ENCODE results near the gene SKAP1. TPM values are rescaled to one million over a fixed set of nuclear protein-coding genes. Genes with fewer than 3 reads are reported as not detected.

The SKAP1 gene
- total and polyA plus RNA-seq, 2 experiments from 2014 or later = 0.27 TPM; not detected in 1

DNA sequence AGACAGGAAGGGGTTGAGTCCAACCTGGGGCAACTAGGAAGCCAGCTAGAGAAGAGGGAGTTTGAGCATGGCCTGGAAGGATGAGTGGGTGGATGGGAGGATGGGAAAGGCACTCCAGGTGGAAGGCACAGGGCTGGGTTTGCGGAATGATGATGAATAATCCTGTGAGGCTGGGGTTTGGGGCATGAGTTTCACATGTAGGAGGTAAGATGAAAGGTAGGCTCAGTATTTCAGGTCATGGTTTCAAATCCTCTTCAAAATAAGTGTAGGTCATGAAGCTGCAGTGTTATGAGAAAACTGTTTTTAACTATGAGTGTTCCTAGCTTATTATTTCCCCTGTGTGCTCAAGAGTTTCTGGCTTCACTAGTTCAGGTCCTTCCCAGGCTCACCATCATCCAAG lies 130.3 kb downstream of the SKAP1 start:
- Mint-ChIP-seq H3K27ac (no peak overlapping the region), H3K9me3 (no peaks in the 10 kb centered on the region), H3K36me3 (ENCODE audit: low read depth) (no peaks in the 10 kb centered on the region), H3K4me1 (peaks cover 5% of the 10 kb centered on the region; the same call in 2 of the 3 replicates), H3K4me3 (no peak overlapping the region), H3K27me3 (ENCODE audit: insufficient read depth, low read depth, poor library complexity) (no peaks in the 10 kb centered on the region)
- H3K36me3 ChIP-seq (ENCODE audit: insufficient read depth) = no peaks in the 10 kb centered on the region
- DNase-seq (ENCODE audit: low spot score) (no peak), ATAC-seq (no peak)
- no peaks in the 10 kb centered on the region for H4K20me1 ChIP-seq (replicated peaks; ENCODE audit: insufficient read depth)
- no peak overlapping the region for H3K27ac ChIP-seq (ENCODE audit: low read depth)
- H3K79me2 ChIP-seq (replicated peaks; ENCODE audit: insufficient read depth) = no peaks in the 10 kb centered on the region
- TF ChIP-seq, protein P1, sequence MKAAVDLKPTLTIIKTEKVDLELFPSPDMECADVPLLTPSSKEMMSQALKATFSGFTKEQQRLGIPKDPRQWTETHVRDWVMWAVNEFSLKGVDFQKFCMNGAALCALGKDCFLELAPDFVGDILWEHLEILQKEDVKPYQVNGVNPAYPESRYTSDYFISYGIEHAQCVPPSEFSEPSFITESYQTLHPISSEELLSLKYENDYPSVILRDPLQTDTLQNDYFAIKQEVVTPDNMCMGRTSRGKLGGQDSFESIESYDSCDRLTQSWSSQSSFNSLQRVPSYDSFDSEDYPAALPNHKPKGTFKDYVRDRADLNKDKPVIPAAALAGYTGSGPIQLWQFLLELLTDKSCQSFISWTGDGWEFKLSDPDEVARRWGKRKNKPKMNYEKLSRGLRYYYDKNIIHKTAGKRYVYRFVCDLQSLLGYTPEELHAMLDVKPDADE (IDR thresholded peaks at IDR 0.05) = no peak
- no peak for TF ChIP-seq JUNB (IDR thresholded peaks at IDR 0.05; ENCODE audit: unreplicated experiment)
- TF ChIP-seq, protein P2, sequence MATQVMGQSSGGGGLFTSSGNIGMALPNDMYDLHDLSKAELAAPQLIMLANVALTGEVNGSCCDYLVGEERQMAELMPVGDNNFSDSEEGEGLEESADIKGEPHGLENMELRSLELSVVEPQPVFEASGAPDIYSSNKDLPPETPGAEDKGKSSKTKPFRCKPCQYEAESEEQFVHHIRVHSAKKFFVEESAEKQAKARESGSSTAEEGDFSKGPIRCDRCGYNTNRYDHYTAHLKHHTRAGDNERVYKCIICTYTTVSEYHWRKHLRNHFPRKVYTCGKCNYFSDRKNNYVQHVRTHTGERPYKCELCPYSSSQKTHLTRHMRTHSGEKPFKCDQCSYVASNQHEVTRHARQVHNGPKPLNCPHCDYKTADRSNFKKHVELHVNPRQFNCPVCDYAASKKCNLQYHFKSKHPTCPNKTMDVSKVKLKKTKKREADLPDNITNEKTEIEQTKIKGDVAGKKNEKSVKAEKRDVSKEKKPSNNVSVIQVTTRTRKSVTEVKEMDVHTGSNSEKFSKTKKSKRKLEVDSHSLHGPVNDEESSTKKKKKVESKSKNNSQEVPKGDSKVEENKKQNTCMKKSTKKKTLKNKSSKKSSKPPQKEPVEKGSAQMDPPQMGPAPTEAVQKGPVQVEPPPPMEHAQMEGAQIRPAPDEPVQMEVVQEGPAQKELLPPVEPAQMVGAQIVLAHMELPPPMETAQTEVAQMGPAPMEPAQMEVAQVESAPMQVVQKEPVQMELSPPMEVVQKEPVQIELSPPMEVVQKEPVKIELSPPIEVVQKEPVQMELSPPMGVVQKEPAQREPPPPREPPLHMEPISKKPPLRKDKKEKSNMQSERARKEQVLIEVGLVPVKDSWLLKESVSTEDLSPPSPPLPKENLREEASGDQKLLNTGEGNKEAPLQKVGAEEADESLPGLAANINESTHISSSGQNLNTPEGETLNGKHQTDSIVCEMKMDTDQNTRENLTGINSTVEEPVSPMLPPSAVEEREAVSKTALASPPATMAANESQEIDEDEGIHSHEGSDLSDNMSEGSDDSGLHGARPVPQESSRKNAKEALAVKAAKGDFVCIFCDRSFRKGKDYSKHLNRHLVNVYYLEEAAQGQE (IDR thresholded peaks at IDR 0.05; ENCODE audit: unreplicated experiment) = no peak
- no peak for TF ChIP-seq NANOG (IDR thresholded peaks at IDR 0.05; ENCODE audit: borderline replicate concordance)
- TF ChIP-seq STAT1 (IDR thresholded peaks at IDR 0.05; ENCODE audit: unreplicated experiment) = no peak
- TF ChIP-seq EZH2phosphoT487 (IDR thresholded peaks at IDR 0.05; ENCODE audit: unreplicated experiment) = no peak
- no peak for TF ChIP-seq ZNF331 (CRISPR knock-in tag; IDR thresholded peaks at IDR 0.05; ENCODE audit: low read depth)
- no peak for TF ChIP-seq EZH2 (IDR thresholded peaks at IDR 0.05; ENCODE audit: low read depth, unreplicated experiment)
- TF ChIP-seq, protein P3, sequence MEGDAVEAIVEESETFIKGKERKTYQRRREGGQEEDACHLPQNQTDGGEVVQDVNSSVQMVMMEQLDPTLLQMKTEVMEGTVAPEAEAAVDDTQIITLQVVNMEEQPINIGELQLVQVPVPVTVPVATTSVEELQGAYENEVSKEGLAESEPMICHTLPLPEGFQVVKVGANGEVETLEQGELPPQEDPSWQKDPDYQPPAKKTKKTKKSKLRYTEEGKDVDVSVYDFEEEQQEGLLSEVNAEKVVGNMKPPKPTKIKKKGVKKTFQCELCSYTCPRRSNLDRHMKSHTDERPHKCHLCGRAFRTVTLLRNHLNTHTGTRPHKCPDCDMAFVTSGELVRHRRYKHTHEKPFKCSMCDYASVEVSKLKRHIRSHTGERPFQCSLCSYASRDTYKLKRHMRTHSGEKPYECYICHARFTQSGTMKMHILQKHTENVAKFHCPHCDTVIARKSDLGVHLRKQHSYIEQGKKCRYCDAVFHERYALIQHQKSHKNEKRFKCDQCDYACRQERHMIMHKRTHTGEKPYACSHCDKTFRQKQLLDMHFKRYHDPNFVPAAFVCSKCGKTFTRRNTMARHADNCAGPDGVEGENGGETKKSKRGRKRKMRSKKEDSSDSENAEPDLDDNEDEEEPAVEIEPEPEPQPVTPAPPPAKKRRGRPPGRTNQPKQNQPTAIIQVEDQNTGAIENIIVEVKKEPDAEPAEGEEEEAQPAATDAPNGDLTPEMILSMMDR (conservative IDR thresholded peaks at IDR 0.05; ENCODE audit: low read depth in 2 of 2) = no peak
- no peaks in the 10 kb centered on the region for H3K9me2 ChIP-seq (ENCODE audit: insufficient read depth)
- H3K4me2 ChIP-seq = no peak overlapping the region
- peaks cover 6% of the 10 kb centered on the region; the same call in 1 of the 2 replicates for H3K4me1 ChIP-seq (ENCODE audit: insufficient read depth)
- H3F3A ChIP-seq (replicated peaks; ENCODE audit: low read depth) = no peaks in the 10 kb centered on the region
- no peak overlapping the region for H3K4me3 ChIP-seq
- H3K27me3 ChIP-seq (ENCODE audit: insufficient read depth) = no peaks in the 10 kb centered on the region
- no peak overlapping the region for H2AFZ ChIP-seq

DNA sequence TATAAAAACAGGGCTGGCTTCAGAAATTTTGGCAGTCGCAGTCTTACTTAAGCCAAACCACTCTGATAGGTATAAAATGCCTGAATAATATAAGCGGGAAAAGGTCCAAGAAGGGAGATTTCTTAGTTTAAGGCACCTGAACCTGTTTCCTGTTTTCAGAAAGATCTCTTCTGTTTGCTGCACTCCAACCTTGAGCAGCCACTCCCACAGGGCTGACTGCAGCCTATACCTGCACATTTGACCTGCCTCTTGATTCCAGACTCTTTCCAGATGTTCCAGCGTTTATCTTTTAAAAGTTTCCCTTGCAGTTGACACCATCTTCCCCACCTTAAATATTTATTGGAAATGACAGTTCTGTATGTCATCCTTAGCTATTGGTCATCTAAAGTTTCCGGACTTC lies 132.2 kb downstream of the SKAP1 start:
- no peaks in the 10 kb centered on the region for H3K27me3 ChIP-seq (ENCODE audit: insufficient read depth)
- TF ChIP-seq, protein P2 (IDR thresholded peaks at IDR 0.05; ENCODE audit: unreplicated experiment) = no peak
- TF ChIP-seq, protein P1 (IDR thresholded peaks at IDR 0.05) = no peak
- TF ChIP-seq CREB1 (CRISPR knock-in tag; IDR thresholded peaks at IDR 0.05; ENCODE audit: low read depth) = no peak
- TF ChIP-seq ZNF331 (CRISPR knock-in tag; IDR thresholded peaks at IDR 0.05; ENCODE audit: low read depth) = no peak
- TF ChIP-seq STAT1 (IDR thresholded peaks at IDR 0.05; ENCODE audit: unreplicated experiment) = no peak
- TF ChIP-seq JUNB (IDR thresholded peaks at IDR 0.05; ENCODE audit: unreplicated experiment) = no peak

More for the DNA sequence above, 132.2 kb downstream of the SKAP1 start:
- H3F3A ChIP-seq (replicated peaks; ENCODE audit: low read depth) = no peaks in the 10 kb centered on the region
- H4K20me1 ChIP-seq (replicated peaks; ENCODE audit: insufficient read depth) = no peaks in the 10 kb centered on the region
- peaks cover 6% of the 10 kb centered on the region; the same call in 1 of the 2 replicates for H3K4me1 ChIP-seq (ENCODE audit: insufficient read depth)
- Mint-ChIP-seq H3K4me3 (no peak overlapping the region), H3K27me3 (ENCODE audit: insufficient read depth, low read depth, poor library complexity) (no peaks in the 10 kb centered on the region), H3K27ac (no peak overlapping the region), H3K9me3 (no peaks in the 10 kb centered on the region), H3K36me3 (ENCODE audit: low read depth) (no peaks in the 10 kb centered on the region), H3K4me1 (peaks cover 12% of the 10 kb centered on the region)
- no peak overlapping the region for H3K27ac ChIP-seq (ENCODE audit: low read depth)
- no peak overlapping the region for H2AFZ ChIP-seq
- H3K79me2 ChIP-seq (replicated peaks; ENCODE audit: insufficient read depth) = no peaks in the 10 kb centered on the region
- H3K9me2 ChIP-seq (ENCODE audit: insufficient read depth) = no peaks in the 10 kb centered on the region
- ATAC-seq = no peak
- no peak overlapping the region for H3K4me2 ChIP-seq
- no peaks in the 10 kb centered on the region for H3K36me3 ChIP-seq (ENCODE audit: insufficient read depth)
- no peak overlapping the region for H3K4me3 ChIP-seq
- no peak for DNase-seq (ENCODE audit: low spot score)

Measured in GM23338 (cell line).